NCI-H748 treated with DMSO at 0.1 percent for 48 hours (cell line): Measurements from ENCODE around the gene MIP.
"Not testable (repeated sequence)": the region's sequence is repeated elsewhere in the genome, so short reads cannot be mapped to it uniquely, and the experiment has no call there.

Experiments used
- DNase-seq: peaks from one replicate; lab custom pipeline; 2025; lab: John Stamatoyannopoulos, UW

Gene MIP

GRCh38 chr12:56410768-56411167 lies 43.7 kb downstream of the MIP start:
- no peak for DNase-seq

GRCh38 chr12:56408799-56409417 lies 45.5 kb downstream of the MIP start:
- DNase-seq, result no peak

GRCh38 chr12:56404227-56404626 lies 50.2 kb downstream of the MIP start:
- not testable (repeated sequence) for DNase-seq

DNA sequence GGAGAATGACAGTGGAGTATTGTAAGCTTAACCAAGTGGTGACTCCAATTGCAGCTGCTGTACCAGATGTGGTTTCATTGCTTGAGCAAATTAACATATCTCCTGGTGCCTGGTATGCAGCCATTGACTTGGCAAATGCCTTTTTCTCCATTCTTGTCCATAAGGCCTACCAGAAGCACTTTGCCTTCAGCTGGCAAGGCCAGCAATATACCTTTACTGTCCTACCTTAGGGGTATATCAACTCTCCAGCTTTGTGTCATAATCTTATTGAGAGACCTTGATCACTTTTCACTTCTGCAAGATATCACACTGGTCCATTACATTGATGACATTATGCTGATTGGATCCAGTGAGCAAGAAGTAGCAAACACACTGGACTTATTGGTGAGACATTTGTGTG lies 52.8 kb downstream of the MIP start:
- DNase-seq, result not testable (repeated sequence)

GRCh38 chr12:56401125-56401524 lies 53.3 kb downstream of the MIP start:
- DNase-seq, result not testable (repeated sequence)
